Nephron (organoid): ENCODE results near the gene TPPP2.
A peak's percentile ranks its signal among the peaks of the same experiment; 100 is the strongest.

Source experiments
- H3K27ac Mint-ChIP-seq, 3 experiments: 2 replicates each; pipeline ENCODE4 v1.8.0; 2020; ENCODE audit warnings: mixed read lengths in 3 of 3, mild to moderate bottlenecking in 2 of 3, moderate library complexity in 1 of 3
- H3K27me3 Mint-ChIP-seq: 2 replicates; pipeline ENCODE4 v1.8.0; 2021; ENCODE audit warnings: low read depth, mild to moderate bottlenecking, moderate library complexity, mixed read lengths
- H3K36me3 Mint-ChIP-seq: 2 replicates; pipeline ENCODE4 v1.8.0; 2020; ENCODE audit warnings: low read depth, mixed read lengths
- H3K4me1 Mint-ChIP-seq: 2 replicates; pipeline ENCODE4 v1.8.0; 2020; ENCODE audit warnings: mixed read lengths
- H3K4me3 Mint-ChIP-seq, 3 experiments: 2 replicates each; pipeline ENCODE4 v1.8.0; 2020; ENCODE audit warnings: mild to moderate bottlenecking in 3 of 3, mixed read lengths in 3 of 3, moderate library complexity in 2 of 3
- H3K9me3 Mint-ChIP-seq: 2 replicates; pipeline ENCODE4 v1.8.0; 2020; ENCODE audit warnings: mixed read lengths
- TF ChIP-seq, protein P1 (sequence below), 3 experiments: fragments of 200-600 bp; sonication (generic); IDR thresholded peaks; one replicate each; pipeline ENCODE4 v1.5.0; 2021; ENCODE audit warnings: antibody characterized with exemption in 3 of 3; ENCODE audit not compliant: unreplicated experiment in 3 of 3

Gene TPPP2

DNA sequence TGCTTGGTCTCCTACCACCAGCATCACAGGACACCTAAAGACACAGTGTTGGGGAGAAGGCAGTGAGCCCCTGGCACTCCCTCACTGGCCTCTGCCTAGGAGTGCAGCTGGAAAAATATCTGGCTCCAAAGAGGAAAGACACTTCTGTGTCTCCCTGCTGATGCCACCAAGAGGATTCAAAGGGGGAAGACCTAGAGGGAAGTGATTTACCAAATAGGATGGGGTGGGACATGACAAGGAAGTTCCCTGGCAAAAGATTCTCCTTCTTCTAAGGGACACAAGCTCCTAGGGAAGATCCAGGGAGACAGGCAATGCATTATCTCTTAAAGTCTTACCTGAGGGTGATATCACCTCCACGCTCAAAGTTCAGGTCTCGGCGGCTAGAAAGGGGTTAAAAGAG is 11.2 kb upstream of the TPPP2 start:
- peaks cover 45% of the 10 kb centered on the region for H3K36me3 Mint-ChIP-seq

DNA sequence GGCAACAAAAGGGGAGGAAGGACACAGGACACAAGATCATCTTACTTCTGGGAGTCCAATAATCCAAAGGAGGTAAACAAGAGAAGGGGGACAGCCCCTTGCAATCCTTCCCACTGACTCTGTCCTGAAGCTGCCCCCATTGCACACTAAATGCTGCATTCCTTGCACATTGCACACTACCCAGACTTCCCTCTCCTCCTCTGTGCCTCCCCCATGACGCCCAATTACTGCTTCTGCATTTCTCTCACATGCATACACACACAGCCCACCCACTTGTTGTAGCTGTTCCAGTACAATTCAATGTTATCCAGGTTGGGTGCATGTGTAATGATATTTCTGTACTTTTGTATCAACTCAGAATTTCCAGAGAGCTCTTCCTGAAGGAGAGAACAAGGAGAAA is 10.7 kb upstream of the TPPP2 start:
- Mint-ChIP-seq H3K9me3 (no peaks in the 10 kb centered on the region), H3K27ac (no peak overlapping the region), H3K27me3 (peaks cover 3% of the 10 kb centered on the region), H3K4me3 (no peak overlapping the region), H3K36me3 (peaks cover 45% of the 10 kb centered on the region), H3K4me1 (peaks cover 35% of the 10 kb centered on the region)
- TF ChIP-seq, protein P1, sequence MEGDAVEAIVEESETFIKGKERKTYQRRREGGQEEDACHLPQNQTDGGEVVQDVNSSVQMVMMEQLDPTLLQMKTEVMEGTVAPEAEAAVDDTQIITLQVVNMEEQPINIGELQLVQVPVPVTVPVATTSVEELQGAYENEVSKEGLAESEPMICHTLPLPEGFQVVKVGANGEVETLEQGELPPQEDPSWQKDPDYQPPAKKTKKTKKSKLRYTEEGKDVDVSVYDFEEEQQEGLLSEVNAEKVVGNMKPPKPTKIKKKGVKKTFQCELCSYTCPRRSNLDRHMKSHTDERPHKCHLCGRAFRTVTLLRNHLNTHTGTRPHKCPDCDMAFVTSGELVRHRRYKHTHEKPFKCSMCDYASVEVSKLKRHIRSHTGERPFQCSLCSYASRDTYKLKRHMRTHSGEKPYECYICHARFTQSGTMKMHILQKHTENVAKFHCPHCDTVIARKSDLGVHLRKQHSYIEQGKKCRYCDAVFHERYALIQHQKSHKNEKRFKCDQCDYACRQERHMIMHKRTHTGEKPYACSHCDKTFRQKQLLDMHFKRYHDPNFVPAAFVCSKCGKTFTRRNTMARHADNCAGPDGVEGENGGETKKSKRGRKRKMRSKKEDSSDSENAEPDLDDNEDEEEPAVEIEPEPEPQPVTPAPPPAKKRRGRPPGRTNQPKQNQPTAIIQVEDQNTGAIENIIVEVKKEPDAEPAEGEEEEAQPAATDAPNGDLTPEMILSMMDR (IDR thresholded peaks at IDR 0.05; ENCODE audit: unreplicated experiment in 3 of 3): no peak

More for the DNA sequence above, 11.2 kb upstream of the TPPP2 start:
- TF ChIP-seq, protein P1 (IDR thresholded peaks at IDR 0.05; ENCODE audit: unreplicated experiment in 3 of 3): no peak
- no peak overlapping the region for H3K27ac Mint-ChIP-seq
- peaks cover 30% of the 10 kb centered on the region for H3K4me1 Mint-ChIP-seq
- no peaks in the 10 kb centered on the region for H3K9me3 Mint-ChIP-seq
- H3K4me3 Mint-ChIP-seq: no peak overlapping the region
- H3K27me3 Mint-ChIP-seq: peaks cover 3% of the 10 kb centered on the region

GRCh38 chr14:21020977-21021545 is 9.0 kb upstream of the TPPP2 start:
- TF ChIP-seq, protein P1 (IDR thresholded peaks at IDR 0.05; ENCODE audit: unreplicated experiment in 3 of 3): no peak
- peaks cover 3% of the 10 kb centered on the region for H3K27me3 Mint-ChIP-seq
- H3K4me3 Mint-ChIP-seq: peak overlapping the region in 2 of 3 experiments; percentile 21 to 60
- no peaks in the 10 kb centered on the region for H3K9me3 Mint-ChIP-seq
- H3K27ac Mint-ChIP-seq: no peak overlapping the region
- peaks cover 26% of the 10 kb centered on the region for H3K4me1 Mint-ChIP-seq
- peaks cover 45% of the 10 kb centered on the region for H3K36me3 Mint-ChIP-seq

GRCh38 chr14:21022686-21023085 is 7.3 kb upstream of the TPPP2 start:
- peak overlapping the region; percentile 80 to 94 (median 93) for H3K4me3 Mint-ChIP-seq
- H3K27me3 Mint-ChIP-seq: peaks cover 3% of the 10 kb centered on the region
- H3K27ac Mint-ChIP-seq: peak overlapping the region in 2 of 3 experiments; percentile 12 to 61
- TF ChIP-seq, protein P1 (IDR thresholded peaks at IDR 0.05; ENCODE audit: unreplicated experiment in 3 of 3): no peak
- no peaks in the 10 kb centered on the region for H3K9me3 Mint-ChIP-seq
- H3K36me3 Mint-ChIP-seq: peaks cover 34% of the 10 kb centered on the region
- H3K4me1 Mint-ChIP-seq: peaks cover 38% of the 10 kb centered on the region

DNA sequence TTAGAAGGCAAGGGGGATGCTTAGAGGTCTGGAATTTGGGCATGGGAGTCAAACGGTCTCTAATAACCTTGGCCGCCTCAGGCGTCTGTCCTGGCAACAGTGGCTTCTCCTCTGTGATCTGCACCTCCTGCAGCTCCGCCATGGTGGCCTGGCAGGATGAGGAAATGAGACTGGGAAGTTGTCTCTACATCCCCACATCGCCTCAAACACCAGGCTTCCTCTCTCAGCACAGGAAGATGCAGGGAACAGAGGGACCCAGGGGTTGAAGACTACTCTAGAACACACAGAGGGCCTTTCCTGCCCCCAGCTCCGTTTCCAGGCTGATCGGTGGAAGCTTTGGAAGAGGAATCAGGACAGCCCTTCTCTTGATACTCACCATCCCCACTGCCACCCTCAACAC is 6.8 kb upstream of the TPPP2 start:
- Mint-ChIP-seq H3K4me3 (peak overlapping the region; percentile 80 to 94 (median 93)), H3K27me3 (peaks cover 3% of the 10 kb centered on the region), H3K9me3 (no peaks in the 10 kb centered on the region), H3K36me3 (peaks cover 33% of the 10 kb centered on the region), H3K4me1 (peaks cover 38% of the 10 kb centered on the region), H3K27ac (peak overlapping the region; percentile 27 to 87 (median 56))
- TF ChIP-seq, protein P1 (IDR thresholded peaks at IDR 0.05; ENCODE audit: unreplicated experiment in 3 of 3): no peak
